A204.1 (cell line): ENCODE measurements around the gene MSRB1.
"Not testable (repeated sequence)": the region's sequence is repeated elsewhere in the genome, so short reads cannot be mapped to it uniquely, and the experiment has no call there.

ENCODE experiments used
- FAIRE-seq: peaks from 2 replicates; lab custom pipeline; 2012; peaks lifted over from hg19 to GRCh38; lab: Jason Lieb, UNC

Gene MSRB1

DNA sequence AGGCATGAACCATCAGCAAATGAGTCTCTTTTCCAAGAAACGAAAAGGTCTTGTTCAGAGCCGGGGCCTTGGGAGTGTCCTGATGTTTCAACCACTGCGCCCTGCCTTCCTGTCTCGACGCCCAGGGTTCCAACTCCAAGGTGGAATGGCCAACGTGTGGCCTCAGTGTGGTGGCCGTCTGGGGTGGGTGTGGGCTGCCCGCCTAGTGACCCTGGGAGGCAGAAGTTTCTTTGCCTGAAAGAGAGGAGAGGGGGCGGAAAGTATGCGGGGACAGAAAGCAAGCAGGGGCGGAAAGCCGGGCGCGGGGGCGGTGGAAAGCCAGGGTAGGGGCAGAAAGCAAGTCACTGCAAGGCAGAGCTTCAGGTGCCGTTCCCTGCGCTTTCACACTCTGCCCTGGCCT is 4.1 kb downstream of the MSRB1 start:
- FAIRE-seq = no peak

DNA sequence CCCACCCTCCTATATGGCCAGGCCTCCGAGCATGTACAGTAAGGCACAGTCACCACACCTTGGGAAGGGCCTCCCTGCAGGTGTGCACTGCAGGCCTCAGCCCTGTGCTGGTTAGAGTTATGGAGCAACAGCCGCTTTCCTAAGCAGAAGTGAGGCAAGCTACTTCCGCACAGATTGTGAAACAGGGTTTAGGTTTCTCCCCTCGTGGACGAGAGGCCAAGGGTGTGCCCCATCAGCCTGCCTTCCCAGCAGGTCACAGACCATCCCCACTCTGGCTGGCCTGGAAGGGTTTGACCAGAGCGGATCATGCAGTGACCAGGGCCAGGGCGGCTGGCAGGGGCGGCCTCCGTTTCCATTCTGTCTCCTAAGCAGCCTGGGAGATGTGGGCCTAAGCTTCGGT is 4.7 kb downstream of the MSRB1 start:
- FAIRE-seq = no peak

DNA sequence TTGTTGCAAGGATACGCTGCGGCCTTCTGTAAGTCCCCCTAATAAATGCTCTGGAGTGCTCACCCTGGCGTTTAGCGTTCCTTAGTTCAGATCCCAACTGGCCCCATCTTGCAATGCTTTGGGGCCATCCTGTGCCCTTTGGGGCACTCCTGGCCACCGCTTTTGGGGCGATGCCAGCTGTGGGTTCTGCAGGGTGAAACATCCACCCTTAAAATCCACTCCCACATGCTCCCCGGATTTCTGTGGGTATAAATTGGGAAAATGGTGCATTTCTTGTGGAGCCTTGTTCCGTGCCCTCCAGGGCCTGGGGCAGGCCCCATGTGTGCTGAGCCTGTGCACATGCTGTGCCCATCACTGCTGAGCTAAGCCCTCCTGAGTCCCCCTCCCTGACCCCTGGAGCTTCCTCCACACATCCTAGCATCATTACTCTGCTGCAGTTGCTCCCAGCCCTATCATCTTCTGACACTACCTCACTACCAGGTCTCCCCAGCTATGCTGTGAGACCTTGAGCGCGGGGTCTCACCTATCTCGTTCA is 6.0 kb downstream of the MSRB1 start:
- no peak for FAIRE-seq

GRCh38 chr16:1933097-1933661 is 9.8 kb downstream of the MSRB1 start:
- FAIRE-seq = no peak

GRCh38 chr16:1932050-1933028 is 10.7 kb downstream of the MSRB1 start:
- no peak for FAIRE-seq

GRCh38 chr16:1930338-1930720 is 12.7 kb downstream of the MSRB1 start:
- no peak for FAIRE-seq

DNA sequence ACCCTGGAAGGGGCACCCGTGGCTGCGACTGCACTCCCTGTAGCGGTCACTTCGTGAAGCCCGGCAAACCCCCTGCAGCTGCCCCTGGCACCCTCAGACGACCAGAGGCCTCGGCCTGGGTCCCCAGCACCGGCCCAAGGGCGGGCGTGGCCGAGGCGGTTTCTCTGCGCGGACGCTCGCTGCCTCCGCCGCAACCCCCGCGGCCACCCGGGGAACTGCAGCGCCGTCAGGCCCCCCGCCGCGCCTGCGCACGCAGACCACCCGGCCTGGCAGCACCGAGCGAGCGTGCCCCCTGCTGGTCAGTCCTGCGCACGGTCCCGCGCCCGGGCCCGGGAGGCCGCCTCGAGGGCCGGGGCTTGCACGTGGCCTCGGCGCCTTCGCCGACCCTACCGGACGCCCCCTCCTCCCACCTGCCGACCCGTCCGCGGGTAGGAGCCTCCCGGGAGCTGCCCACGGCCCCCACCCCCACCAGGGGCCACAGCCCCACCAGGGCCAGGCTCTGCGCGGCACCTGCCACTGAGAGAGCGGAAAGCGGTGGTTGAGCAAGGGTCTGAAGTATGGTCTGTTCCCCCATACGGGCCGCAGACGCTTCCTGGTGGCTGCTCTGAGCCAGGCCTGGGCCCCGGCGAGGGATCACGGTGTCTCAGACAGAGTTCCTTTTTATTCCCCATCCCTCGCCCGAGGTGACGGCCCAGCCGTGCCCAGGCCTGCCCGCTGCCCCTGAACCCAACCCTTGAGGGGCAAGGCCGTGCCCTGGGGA is 13.2 kb downstream of the MSRB1 start:
- no peak for FAIRE-seq

GRCh38 chr16:1929105-1929504 is 13.9 kb downstream of the MSRB1 start:
- FAIRE-seq = no peak

- FAIRE-seq = no peak
Measured at GRCh38 chr16:1926271-1926670, 16.7 kb downstream of the MSRB1 start.

- no peak for FAIRE-seq
Measured at GRCh38 chr16:1924095-1924494, 18.9 kb downstream of the MSRB1 start.

DNA sequence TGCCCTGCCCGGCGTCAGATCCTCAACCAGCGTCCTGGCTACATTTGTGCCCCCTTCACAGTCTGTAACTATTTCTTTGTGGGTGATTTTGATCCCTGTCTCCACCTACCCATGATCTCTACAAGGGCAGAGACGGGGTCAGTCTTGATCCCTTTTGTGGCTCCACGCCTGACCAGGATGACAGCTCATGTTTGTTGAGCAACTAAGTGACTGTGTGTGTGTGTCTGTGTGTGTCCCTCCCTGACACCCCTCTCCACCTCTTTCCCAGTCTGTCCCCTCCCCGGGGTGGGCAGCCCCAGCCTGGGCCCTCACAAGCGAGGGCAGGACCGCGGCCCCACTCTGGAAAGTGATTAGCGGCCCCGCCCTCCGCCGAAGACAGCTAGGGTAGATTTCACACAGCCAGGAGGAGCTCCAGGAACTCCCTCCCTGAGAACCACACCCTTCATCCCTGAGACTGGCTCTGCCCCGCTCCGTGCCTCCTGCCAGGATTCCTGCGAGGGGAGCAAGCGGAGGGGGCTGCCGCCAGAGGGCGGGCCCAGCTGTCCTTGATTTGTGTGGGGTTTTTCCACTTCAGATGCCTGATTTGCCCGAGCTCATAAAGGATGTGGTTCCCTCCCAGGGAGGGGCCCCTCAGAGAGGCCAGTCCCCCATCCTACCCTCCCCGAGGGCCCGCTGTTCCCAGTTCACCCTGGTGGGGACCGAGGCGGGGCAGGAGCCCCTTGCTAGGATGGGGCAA is 19.5 kb downstream of the MSRB1 start:
- FAIRE-seq = no peak

- FAIRE-seq = no peak
Measured at GRCh38 chr16:1922357-1922756, 20.6 kb downstream of the MSRB1 start.

DNA sequence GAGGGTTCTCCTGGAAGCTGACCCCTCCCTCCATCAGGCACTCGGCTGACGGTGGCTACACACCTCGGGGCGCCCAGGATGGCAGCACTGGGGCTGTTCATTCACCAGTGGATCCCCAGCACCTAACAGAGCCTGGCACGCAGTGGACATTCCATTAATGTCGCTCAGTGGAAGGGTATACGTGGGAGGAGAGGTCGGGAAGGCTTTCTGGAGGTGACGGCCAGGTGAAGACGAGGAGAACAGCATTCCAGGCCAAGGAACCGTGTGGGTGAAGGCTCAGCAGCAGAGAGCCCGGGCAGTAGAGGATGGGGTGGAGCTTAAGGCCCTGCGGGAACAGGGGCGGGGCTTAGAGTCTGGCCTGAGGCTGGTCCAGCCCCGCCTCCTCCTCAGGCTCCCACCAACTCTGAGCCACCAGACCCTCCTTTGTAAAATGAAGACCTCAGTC is 22.2 kb downstream of the MSRB1 start:
- no peak for FAIRE-seq

DNA sequence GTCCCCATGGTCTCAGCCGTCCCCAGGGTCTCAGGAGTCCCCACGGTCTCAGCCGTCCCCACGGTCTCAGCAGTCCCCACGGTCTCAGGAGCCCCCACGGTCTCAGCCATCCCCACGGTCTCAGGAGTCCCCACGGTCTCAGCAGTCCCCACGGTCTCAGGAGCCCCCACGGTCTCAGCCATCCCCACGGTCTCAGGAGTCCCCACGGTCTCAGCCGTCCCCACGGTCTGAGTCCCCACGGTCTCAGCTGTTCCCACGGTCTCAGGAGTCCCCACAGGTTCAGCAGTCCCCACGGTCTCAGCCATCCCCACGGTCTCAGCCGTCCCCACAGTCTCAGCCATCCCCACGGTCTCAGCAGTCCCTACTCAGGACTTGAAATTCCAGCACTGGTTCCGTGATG is 22.9 kb downstream of the MSRB1 start:
- FAIRE-seq = not testable (repeated sequence)

DNA sequence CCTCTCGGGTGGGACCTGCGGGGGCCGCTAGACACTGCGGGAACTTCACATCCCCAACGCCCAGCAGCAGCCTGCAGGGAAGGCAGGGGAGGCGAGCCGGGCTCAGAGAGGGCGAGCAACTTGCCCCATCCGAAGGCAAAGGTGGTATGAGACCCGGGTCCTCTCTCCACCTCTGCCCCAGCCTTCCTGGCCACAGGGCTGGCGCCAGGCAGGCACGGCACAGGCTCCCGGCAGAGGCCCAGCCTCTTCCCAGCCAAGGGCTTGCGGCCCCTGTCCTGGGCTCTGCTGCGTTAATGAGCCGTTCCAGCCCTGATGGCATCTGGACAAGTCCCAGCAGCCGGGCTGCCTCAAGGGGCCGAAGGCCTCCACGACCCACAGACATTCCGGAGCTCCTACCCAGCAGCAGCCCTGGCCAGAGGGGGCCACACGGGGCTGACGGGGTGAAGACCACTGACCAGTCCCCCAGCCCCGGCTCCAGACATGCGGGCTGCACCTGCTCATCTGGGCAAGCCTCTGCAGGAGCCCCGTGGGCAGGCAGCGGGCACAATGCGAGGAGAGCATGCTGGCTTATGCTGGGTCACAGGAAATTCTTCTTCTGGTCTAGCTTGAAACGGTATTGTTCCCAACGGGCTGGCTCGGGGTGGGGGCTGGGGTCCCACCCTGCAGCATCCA is 23.5 kb downstream of the MSRB1 start:
- no peak for FAIRE-seq

GRCh38 chr16:1918351-1919326 is 24.4 kb downstream of the MSRB1 start, which contains the start of gene HS3ST6:
Gene HS3ST6 (minus strand): TSS chr16:1918415. CDS start chr16:1918323, 92 bp downstream.
- no peak for FAIRE-seq

- no peak for FAIRE-seq
Measured at GRCh38 chr16:1917665-1918350, 25.2 kb downstream of the MSRB1 start.

- FAIRE-seq = no peak
Measured at GRCh38 chr16:1917056-1917664, 25.8 kb downstream of the MSRB1 start.

GRCh38 chr16:1916640-1916990 is 26.4 kb downstream of the MSRB1 start:
- no peak for FAIRE-seq
